H1 (cell line): ENCODE measurements around the gene IFIT5. TPM values are rescaled to one million over a fixed set of nuclear protein-coding genes. Genes with fewer than 3 reads are reported as not detected.

Experiments used
- CTCF ChIA-PET: fragments of 300-600 bp; sonication (Branson Sonifier 250); formaldehyde crosslinking; loops from one replicate; lab custom pipeline; 2021; ENCODE audit not compliant: partially characterized antibody; lab: Charles Lee
- POLR2A ChIA-PET: fragments of 300-600 bp; sonication (Branson Sonifier 250); formaldehyde crosslinking; loops from one replicate; lab custom pipeline; 2021; ENCODE audit warnings: inconsistent platforms; ENCODE audit not compliant: partially characterized antibody; lab: Charles Lee
- DNase-seq, 2 experiments: peaks; one replicate each; pipeline versions ENCODE4 v3.0.0 to v3.0.0-alpha.2; 2010 to 2022; ENCODE audit warnings: low spot score in 2 of 2, low read depth in 1 of 2, mixed read lengths in 1 of 2
- FAIRE-seq: peaks from 2 replicates; lab custom pipeline; 2011; peaks lifted over from hg19 to GRCh38; lab: Jason Lieb, UNC
- H2AFZ ChIP-seq: 2 replicates; pipeline ENCODE4 v1.8.1; 2012; ENCODE audit warnings: low read length, inconsistent platforms
- H2AK5ac ChIP-seq: 2 replicates; pipeline ENCODE4 v1.6.1; 2013; ENCODE audit warnings: low read depth, low read length
- H2BK120ac ChIP-seq: replicated peaks from 2 replicates; pipeline ENCODE3; 2013; ENCODE audit warnings: low read depth, low read length, inconsistent platforms
- H2BK12ac ChIP-seq: 2 replicates; pipeline ENCODE4 v1.6.1; 2013; ENCODE audit warnings: low read depth, low read length
- H2BK15ac ChIP-seq: 2 replicates; pipeline ENCODE4 v1.6.1; 2013; ENCODE audit warnings: low read length
- H2BK20ac ChIP-seq: 2 replicates; pipeline ENCODE4 v1.6.1; 2013; ENCODE audit warnings: low read length
- H2BK5ac ChIP-seq: 2 replicates; pipeline ENCODE4 v1.6.1; 2013; ENCODE audit warnings: low read depth, low read length
- H3K14ac ChIP-seq: 2 replicates; pipeline ENCODE4 v1.6.1; 2013; ENCODE audit warnings: inconsistent platforms; ENCODE audit not compliant: insufficient read length
- H3K18ac ChIP-seq: 2 replicates; pipeline ENCODE4 v1.6.1; 2013; ENCODE audit warnings: low read length; ENCODE audit errors: extremely low read depth
- H3K23ac ChIP-seq: 2 replicates; pipeline ENCODE4 v1.6.1; 2013; ENCODE audit warnings: inconsistent platforms; ENCODE audit not compliant: insufficient read length
- H3K23me2 ChIP-seq: 2 replicates; pipeline ENCODE4 v1.6.1; 2013; ENCODE audit warnings: low read depth, low read length
- H3K27ac ChIP-seq: 2 replicates; pipeline ENCODE4 v1.6.1; 2011; ENCODE audit warnings: low read depth, low read length, inconsistent platforms
- H3K27me3 ChIP-seq, 4 experiments: replicated peaks in 1 of 4; 1 replicate in 1 of 4; 2 replicates in 3 of 4; pipeline versions ENCODE4 v1.6.1 to v1.8.1; 2011 to 2013; ENCODE audit warnings: low read length in 3 of 4, mild to moderate bottlenecking in 3 of 4, inconsistent platforms in 2 of 4, mixed read lengths in 2 of 4, moderate library complexity in 1 of 4; ENCODE audit not compliant: control insufficient read depth in 3 of 4, insufficient read depth in 3 of 4; ENCODE audit errors: extremely low read depth in 1 of 4
- H3K36me3 ChIP-seq, 4 experiments: 2 replicates each; pipeline versions ENCODE4 v1.6.1 to v1.8.1; 2011 to 2013; ENCODE audit warnings: mild to moderate bottlenecking in 4 of 4, low read length in 3 of 4, moderate library complexity in 2 of 4, control low read depth in 1 of 4, inconsistent platforms in 1 of 4; ENCODE audit not compliant: insufficient read depth in 4 of 4, control insufficient read depth in 2 of 4
- H3K4ac ChIP-seq: replicated peaks from 2 replicates; pipeline ENCODE3; 2013; ENCODE audit warnings: low read length, low read depth, mixed read lengths, inconsistent platforms; ENCODE audit not compliant: insufficient read length
- H3K4me1 ChIP-seq, 4 experiments: replicated peaks in 1 of 4; 1 replicate in 1 of 4; 2 replicates in 3 of 4; pipeline versions ENCODE4 v1.6.1 to v1.8.1; 2011 to 2013; ENCODE audit warnings: low read length in 3 of 4, inconsistent platforms in 2 of 4, mixed read lengths in 1 of 4; ENCODE audit not compliant: insufficient read depth in 4 of 4, control insufficient read depth in 3 of 4
- H3K4me2 ChIP-seq, 2 experiments: 2 replicates each; pipeline versions ENCODE4 v1.6.1 to v1.8.1; 2011 to 2013; ENCODE audit warnings: low read depth in 2 of 2, low read length in 2 of 2, control low read depth in 1 of 2, inconsistent platforms in 1 of 2, mild to moderate bottlenecking in 1 of 2; ENCODE audit not compliant: insufficient read depth in 1 of 2
- H3K4me3 ChIP-seq, 4 experiments: fragments of 200-600, 300-600 bp in 1 of 4; sonication (generic), shearing (Covaris generic), sonication (Bioruptor Twin) in 1 of 4; 2 replicates each; pipeline versions ENCODE4 v1.5.1 to v1.8.1; 2011 to 2016; ENCODE audit warnings: low read length in 4 of 4, low read depth in 3 of 4, control low read depth in 2 of 4, inconsistent platforms in 2 of 4, mild to moderate bottlenecking in 2 of 4, mixed read lengths in 1 of 4, moderate library complexity in 1 of 4; ENCODE audit not compliant: insufficient read depth in 2 of 4; ENCODE audit errors: extremely low read depth in 1 of 4
- H3K56ac ChIP-seq: replicated peaks from 2 replicates; pipeline ENCODE3; 2013; ENCODE audit warnings: low read depth, mild to moderate bottlenecking, mixed read lengths, low read length, inconsistent platforms; ENCODE audit not compliant: insufficient read length
- H3K79me1 ChIP-seq: 2 replicates; pipeline ENCODE4 v1.6.1; 2013; ENCODE audit warnings: low read depth, low read length, control low read depth
- H3K79me2 ChIP-seq, 2 experiments: 2 replicates each; pipeline versions ENCODE4 v1.6.1 to v1.8.1; 2012 to 2013; ENCODE audit warnings: low read length in 2 of 2, mild to moderate bottlenecking in 2 of 2, inconsistent platforms in 1 of 2; ENCODE audit not compliant: insufficient read depth in 2 of 2, control insufficient read depth in 1 of 2
- H3K9ac ChIP-seq, 4 experiments: replicated peaks in 1 of 4; 1 replicate in 1 of 4; 2 replicates in 3 of 4; pipeline versions ENCODE4 v1.6.1 to v1.8.1; 2011 to 2013; ENCODE audit warnings: low read depth in 3 of 4, low read length in 3 of 4, control low read depth in 2 of 4, mild to moderate bottlenecking in 2 of 4, moderate library complexity in 2 of 4, inconsistent platforms in 1 of 4; ENCODE audit errors: extremely low read depth in 1 of 4
- H3K9me3 ChIP-seq, 2 experiments: 2 replicates each; pipeline versions ENCODE4 v1.6.1 to v1.8.1; 2012 to 2013; ENCODE audit warnings: mild to moderate bottlenecking in 2 of 2, moderate library complexity in 2 of 2, control low read depth in 1 of 2, inconsistent platforms in 1 of 2, low read depth in 1 of 2, low read length in 1 of 2, mixed read lengths in 1 of 2; ENCODE audit not compliant: insufficient read depth in 2 of 2
- H4K20me1 ChIP-seq, 2 experiments: replicated peaks in 1 of 2; 2 replicates each; pipeline versions ENCODE3 to v1.8.1; 2011 to 2013; ENCODE audit warnings: inconsistent platforms in 2 of 2, low read length in 2 of 2, mild to moderate bottlenecking in 1 of 2; ENCODE audit not compliant: insufficient read depth in 2 of 2, control insufficient read depth in 1 of 2
- H4K5ac ChIP-seq: 2 replicates; pipeline ENCODE4 v1.6.1; 2013; ENCODE audit warnings: low read length, low read depth, mixed read lengths, inconsistent platforms; ENCODE audit not compliant: insufficient read length
- H4K8ac ChIP-seq: 2 replicates; pipeline ENCODE4 v1.8.0; 2013; ENCODE audit warnings: mild to moderate bottlenecking, moderate library complexity, low read length, inconsistent platforms; ENCODE audit not compliant: insufficient read depth; ENCODE audit errors: extremely low read depth
- H4K91ac ChIP-seq: replicated peaks from 2 replicates; pipeline ENCODE3; 2013; ENCODE audit warnings: low read length, mixed read lengths, inconsistent platforms; ENCODE audit not compliant: insufficient read length
- BCL11A ChIP-seq, 2 experiments: IDR thresholded peaks; one replicate each; pipeline ENCODE4 v1.6.1; 2011; ENCODE audit warnings: low read depth in 2 of 2, low read length in 2 of 2, mild to moderate bottlenecking in 2 of 2
- BRCA1 ChIP-seq: IDR thresholded peaks from 2 replicates; pipeline ENCODE4 v1.6.1; 2012; ENCODE audit warnings: low read depth, low read length, improper control_type of control experiment
- JUN ChIP-seq: IDR thresholded peaks from 2 replicates; pipeline ENCODE4 v1.6.1; 2011; ENCODE audit warnings: low read depth, mild to moderate bottlenecking, improper control_type of control experiment, low read length
- NANOG ChIP-seq: IDR thresholded peaks from 2 replicates; pipeline ENCODE4 v1.6.1; 2011; ENCODE audit warnings: low read length, low read depth, mild to moderate bottlenecking, inconsistent platforms; ENCODE audit not compliant: insufficient read depth, poor library complexity, severe bottlenecking
- NRF1 ChIP-seq: IDR thresholded peaks from 2 replicates; pipeline ENCODE4 v1.6.1; 2011; ENCODE audit warnings: mild to moderate bottlenecking, low read depth, low read length, improper control_type of control experiment
- RNF2 ChIP-seq: fragments of 200-900, 300-1000 bp; sonication (generic); IDR thresholded peaks from 2 replicates; pipeline ENCODE4 v1.7.1; 2016; ENCODE audit warnings: borderline replicate concordance, low read depth, mild to moderate bottlenecking, antibody characterized with exemption, low read length; ENCODE audit not compliant: poor library complexity, severe bottlenecking; ENCODE audit errors: missing control alignments
- SP1 ChIP-seq: IDR thresholded peaks from 2 replicates; pipeline ENCODE4 v1.6.1; 2011; ENCODE audit warnings: low read depth, low read length
- WGBS, 2 experiments: shearing (Covaris generic) in 1 of 2; methylation state at CpG; one replicate each; pipeline versions ENCODE4 v1.1.6 to v1.1.7; 2013 to 2015; ENCODE audit warnings: low lambda C conversion rate in 2 of 2, mixed read lengths in 2 of 2, inconsistent platforms in 1 of 2, low coverage in 1 of 2, missing lambda C conversion rate in 1 of 2; ENCODE audit not compliant: insufficient replicate concordance in 2 of 2, insufficient coverage in 1 of 2, insufficient read length in 1 of 2; ENCODE audit errors: extremely low coverage in 1 of 2, missing lambda C conversion rate in 1 of 2; 5-methylcytosine and 5-hydroxymethylcytosine counted together
- polyA plus RNA-seq, 7 experiments: library from polyadenylated mRNA; depleted of rRNA in 3 of 7; stranded (reverse) in 5 of 7; unstranded in 2 of 7; fragments of >200 nt in 5 of 7; fragments of 200-250 nt in 2 of 7; gene quantifications; 1 replicate in 5 of 7; 2 replicates in 1 of 7; 4 replicates in 1 of 7; pipeline versions ENCODE4 v1.2.1 to v1.2.3, GENCODE V29; 2011 to 2013; ENCODE audit warnings: missing spikeins in 2 of 7, mixed read lengths in 2 of 7
- total RNA-seq: library from RNA; stranded (reverse); fragmentation: NEBNext Ultra II Directional; extraction: Animal tissue kit (Norgen Biotek cat#: 25700); gene quantifications from 2 replicates; pipeline ENCODE4 v1.2.1, GENCODE V29; 2021

The IFIT5 gene
- total and polyA plus RNA-seq, 2 of the 8 experiments (the other 6 are each of a cell fraction or from before 2014, with no cell fraction given), result 0.94 to 2.6 TPM

DNA sequence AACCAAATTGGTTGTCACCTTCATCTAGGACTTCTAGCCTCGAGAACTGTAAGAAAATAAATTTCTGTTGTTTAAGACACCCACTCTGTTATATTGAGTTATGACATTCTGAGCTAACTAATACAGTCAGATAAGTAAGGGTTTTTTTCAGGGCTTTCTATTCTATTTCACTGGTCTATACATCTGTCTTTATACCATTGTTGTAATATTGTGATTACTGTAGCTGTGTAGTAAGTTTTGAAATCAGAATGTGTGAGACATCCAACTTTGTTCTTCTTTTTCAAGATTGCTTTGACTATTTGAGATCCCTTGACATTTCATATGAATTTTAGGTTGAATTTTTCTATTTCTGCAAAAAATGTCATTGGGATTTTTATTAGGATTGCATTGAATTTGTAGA is 14.4 kb upstream of the IFIT5 start:
- no peak overlapping the region for H2AK5ac ChIP-seq
- WGBS, 2 experiments, result 91% methylated on average over 1 of the region's 1 CpG; no CpG with 5 or more reads in 1 of the 2 experiments
- no peaks in the 10 kb centered on the region for H3K79me1 ChIP-seq
- H3K4me1 ChIP-seq, result no peaks in the 10 kb centered on the region
- H3K23me2 ChIP-seq, result no peaks in the 10 kb centered on the region
- no peaks in the 10 kb centered on the region for H3K27me3 ChIP-seq
- no peak overlapping the region for H2AFZ ChIP-seq
- no peak for FAIRE-seq
- H2BK15ac ChIP-seq, result no peak overlapping the region
- no peaks in the 10 kb centered on the region for H4K20me1 ChIP-seq
- no peak overlapping the region for H4K91ac ChIP-seq
- ChIA-PET POLR2A (no interaction called here), CTCF (interaction anchor here (0.6 kb wide), 1 partner anchor 33 kb away, joined by 3 read pairs; no protein-coding TSS in a partner anchor)
- H3K23ac ChIP-seq, result no peak overlapping the region
- H2BK12ac ChIP-seq, result no peak overlapping the region
- H3K56ac ChIP-seq, result no peak overlapping the region
- H3K9ac ChIP-seq, result no peak overlapping the region
- no peak overlapping the region for H2BK120ac ChIP-seq
- DNase-seq, result no peak
- no peak overlapping the region for H3K27ac ChIP-seq
- no peak overlapping the region for H3K4me3 ChIP-seq
- no peaks in the 10 kb centered on the region for H3K9me3 ChIP-seq
- no peak overlapping the region for H3K4ac ChIP-seq
- H3K79me2 ChIP-seq, result no peaks in the 10 kb centered on the region
- H3K4me2 ChIP-seq, result no peak overlapping the region
- no peak overlapping the region for H4K5ac ChIP-seq
- no peaks in the 10 kb centered on the region for H3K36me3 ChIP-seq
- no peak overlapping the region for H3K18ac ChIP-seq
- no peak overlapping the region for H2BK20ac ChIP-seq
- H4K8ac ChIP-seq, result no peak overlapping the region
- no peak overlapping the region for H2BK5ac ChIP-seq
- H3K14ac ChIP-seq, result no peak overlapping the region
- TF ChIP-seq BCL11A (IDR thresholded peaks at IDR 0.05; ENCODE audit: low read depth in 2 of 2, low read length in 2 of 2) (no peak), RNF2 (no peak), BRCA1 (no peak), JUN (no peak), NANOG (no peak), SP1 (no peak), NRF1 (no peak)
